GM19023 (cell line): ENCODE data around the gene LRRC37A3.
"Not testable (repeated sequence)": the region's sequence is repeated elsewhere in the genome, so short reads cannot be mapped to it uniquely, and the experiment has no call there.

Experiments used
- ATAC-seq: cut with Tn5 transposase; IDR thresholded peaks from one replicate; pipeline ENCODE4 v1.9.1; 2021; ENCODE audit warnings: mild to moderate bottlenecking, moderate library complexity; ENCODE audit not compliant: unreplicated experiment

The LRRC37A3 gene

DNA sequence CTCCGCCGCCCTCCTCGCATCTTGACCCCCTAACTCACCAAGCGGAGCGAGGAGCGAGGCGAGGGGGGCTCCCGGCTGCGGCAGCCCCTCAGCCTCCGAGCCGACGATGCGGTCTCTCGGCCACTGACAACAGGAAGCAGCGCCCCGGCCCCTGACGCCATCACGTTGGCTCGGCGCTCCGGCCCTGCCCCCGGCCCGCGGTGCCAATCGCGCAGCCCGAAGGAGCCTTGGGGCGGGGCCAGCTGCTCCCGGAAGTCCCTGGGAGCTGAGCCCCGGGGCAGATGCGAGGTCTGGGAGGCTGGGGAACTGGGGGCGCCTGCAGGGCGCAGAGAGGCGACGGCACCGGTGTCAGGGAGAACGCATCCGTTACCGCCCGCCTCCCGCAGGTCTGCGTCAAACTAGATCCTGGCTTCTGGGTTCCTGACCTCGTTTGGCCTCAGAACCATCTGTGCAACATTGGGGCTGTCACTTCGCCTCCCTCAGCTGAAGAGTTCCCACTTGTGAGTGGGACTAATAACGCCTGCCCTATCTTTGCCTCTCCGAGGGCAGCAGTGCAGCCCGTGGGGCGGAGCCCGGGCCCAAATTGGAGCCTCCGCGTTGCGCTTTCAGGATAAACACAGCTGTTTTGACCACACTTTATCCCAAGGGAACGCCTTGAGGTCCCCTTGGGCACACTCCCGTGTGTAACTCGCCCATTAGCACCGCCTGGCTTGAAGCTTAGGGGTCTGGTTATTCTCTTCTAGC, 82.1 kb downstream of the LRRC37A3 start:
- peak; percentile 96 for ATAC-seq

DNA sequence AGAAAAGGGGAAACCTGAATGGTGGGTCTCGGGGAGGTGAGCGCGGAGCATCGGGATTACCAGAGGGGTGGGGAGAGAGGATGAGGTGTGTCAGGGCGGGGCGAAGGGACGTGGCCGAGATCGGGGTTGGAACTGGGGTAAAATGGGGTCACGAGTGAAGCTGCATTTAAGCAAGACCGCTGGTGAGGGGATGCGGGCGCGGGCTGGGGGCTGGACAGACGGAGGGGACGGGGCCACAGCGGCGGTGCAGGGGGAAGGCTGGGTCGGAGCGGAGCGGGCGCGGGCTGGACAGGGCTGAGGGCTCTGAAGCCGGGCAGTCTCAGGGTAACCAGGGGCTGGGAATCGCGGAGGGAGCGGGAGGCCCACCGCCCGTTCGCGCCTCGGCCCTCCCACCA, 82.7 kb downstream of the LRRC37A3 start:
- peak; percentile 39 for ATAC-seq

DNA sequence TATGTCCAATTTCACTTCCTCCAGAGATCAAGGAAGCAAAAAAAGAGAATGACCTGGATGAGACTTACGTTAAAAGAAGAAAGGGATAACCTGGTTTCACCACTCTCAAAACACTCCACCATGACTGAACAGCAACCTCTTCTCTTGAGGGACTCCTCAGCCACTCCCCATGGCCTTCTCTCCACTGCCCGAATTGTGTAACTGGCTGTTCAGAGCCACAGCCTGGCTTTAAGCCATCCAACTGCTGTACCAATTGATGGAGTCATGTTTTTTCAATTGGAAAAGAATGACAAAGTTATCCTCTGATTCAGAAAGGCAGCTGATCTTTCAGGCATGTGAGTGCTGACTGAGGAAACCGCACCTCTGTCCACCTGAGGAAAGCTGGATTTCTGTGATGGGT, 85.2 kb downstream of the LRRC37A3 start:
- ATAC-seq, result not testable (repeated sequence)

DNA sequence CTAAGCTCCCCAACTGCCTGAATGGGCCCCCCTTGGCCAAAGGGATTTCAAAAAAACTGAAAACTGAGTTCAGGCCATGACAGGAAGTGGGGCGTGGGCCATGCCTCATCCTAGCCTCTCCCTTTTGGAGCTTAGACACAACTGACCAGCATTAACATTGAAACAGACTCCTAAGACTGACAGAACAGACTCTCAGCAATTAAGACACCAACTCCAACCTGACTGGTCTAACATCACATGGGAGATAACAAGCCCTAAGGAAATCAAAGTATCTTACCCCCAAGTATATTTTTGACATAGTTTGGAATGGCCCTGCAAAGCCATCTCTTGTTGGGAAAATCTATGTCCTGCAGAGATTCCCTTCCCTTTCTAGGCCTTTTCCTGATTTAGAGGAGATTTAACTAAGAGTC, 88.6 kb downstream of the LRRC37A3 start:
- ATAC-seq, result not testable (repeated sequence)

DNA sequence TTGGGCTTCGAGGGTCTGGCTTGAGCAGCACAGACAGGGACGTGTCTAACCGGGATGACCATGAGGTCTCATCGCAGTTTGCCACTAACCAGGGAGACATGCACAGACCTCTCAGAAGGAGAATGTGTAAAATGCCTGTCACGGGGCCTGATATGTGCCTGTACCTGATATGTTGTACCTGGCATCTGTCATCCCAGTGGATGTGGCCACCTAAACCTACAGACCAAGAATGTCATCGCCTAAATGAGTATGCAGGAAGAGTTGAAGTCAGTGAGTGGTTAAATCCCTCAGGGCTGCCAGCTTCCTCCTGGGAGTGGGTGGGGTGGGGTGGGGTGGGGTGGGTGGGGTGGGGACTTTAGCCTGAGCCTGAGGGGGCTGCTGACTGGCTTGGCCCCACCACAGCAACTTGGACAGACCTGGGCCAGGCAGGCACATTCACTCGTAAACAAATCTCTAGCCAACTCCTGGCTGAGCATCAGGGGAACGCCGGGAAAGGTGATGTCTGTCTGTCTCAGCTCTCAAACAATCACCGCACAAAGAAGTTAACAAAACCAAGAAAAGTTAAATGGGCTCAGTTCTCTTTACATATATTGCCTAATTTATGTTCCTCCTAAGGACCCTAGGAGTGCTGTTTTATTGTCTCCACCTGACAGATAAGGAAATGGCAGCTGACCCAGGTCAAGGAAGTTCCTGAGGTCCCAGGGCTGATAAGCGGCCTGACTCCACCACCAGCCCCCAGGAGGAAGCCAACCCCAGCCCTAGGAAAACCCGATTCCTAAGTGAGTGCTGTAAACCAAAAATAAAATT, 89.3 kb downstream of the LRRC37A3 start:
- not testable (repeated sequence) for ATAC-seq

DNA sequence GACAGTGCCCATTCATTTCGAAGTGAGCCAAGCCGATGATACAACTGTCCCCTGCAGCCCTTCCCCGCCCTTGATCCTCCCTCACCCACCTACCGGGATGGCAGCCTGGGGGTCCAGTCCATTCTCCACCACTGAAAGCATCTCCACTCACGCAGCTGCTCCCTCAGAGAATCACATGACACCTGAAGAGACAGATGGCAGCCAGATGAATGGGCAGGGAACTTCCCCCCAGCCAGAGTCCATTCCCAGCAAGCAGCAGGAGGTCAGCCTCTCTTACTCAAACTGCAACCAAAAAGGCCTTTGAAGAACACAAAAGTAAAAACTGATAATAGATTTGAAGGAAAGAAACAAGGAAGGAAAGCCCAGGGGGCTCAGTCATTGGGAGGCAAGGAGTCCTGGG, 90.2 kb downstream of the LRRC37A3 start:
- not testable (repeated sequence) for ATAC-seq

DNA sequence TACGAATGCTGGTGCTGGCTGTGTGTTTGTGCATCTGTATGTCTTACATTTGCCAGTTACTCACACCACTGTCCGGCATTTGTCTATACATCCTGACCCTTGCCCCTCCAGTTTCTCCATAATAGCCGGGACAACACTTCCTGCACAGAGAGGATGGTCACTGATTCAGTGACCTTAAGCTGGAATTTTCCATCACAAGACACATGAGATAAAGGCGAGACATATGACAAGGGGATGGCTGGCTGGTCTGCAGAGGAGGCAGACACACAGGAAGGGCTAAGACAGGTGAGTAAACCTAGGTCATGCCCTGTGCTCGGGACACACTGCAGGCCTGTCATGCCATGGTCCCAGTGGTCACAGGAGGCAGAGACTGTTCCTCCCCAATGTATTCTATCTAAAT, 100.4 kb downstream of the LRRC37A3 start:
- not testable (repeated sequence) for ATAC-seq

DNA sequence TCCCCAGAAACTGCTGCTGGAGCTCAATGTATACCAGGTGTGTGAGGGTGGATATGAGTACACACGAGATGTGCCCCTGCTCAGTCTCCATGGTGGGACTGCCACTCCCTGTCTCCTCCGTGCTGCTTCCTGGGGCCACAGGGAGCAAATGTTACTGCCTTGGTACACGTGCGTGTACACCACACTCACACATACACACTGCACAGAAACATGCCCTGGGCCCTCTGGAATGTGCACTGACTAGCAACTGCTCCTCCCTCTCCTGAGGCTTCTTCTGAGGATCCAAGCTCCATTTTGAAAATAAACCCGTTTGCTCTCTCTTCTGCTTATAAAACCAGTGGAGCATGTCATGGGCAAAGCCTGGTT, 103.5 kb downstream of the LRRC37A3 start:
- not testable (repeated sequence) for ATAC-seq

DNA sequence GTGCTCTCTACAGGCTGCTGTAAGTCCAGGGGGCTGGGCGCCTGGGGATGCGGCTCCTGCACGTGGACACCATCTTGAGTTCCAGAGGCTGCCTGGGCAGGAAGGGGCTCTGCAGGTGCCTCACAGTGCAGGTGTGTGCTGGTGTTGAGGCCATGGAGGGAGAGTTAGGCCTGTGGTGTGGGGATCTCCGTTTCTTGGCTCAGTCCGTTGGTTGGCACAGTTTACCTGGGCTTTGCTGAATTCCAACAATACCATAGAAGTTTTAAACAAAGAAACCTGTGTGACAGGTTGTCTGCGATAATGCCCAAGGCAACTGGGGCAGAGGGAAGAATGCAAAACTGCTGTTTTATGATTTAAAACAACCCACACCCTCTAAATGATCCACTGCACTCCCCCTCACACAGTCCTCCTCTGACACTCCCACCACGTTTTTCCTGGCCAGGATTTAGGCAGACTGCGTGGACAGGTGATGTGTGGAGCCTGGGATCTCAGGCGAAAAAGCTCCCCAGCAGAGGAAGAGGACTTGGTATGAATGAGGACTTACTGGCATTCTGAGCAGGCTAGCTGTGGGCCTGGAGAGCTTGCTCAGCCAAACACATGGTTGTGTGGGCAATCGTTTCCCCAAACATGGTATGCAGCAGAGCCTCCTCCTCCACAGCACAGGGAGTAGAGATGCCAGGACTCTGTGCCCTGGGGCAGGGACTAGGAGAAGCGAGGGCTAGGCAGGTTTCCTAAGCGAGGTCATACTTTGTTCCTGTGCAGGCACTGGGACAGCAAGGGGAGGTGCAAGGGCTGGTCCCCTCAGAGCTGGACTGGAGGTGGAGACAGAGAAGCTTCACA, 104.1 kb downstream of the LRRC37A3 start:
- ATAC-seq, result not testable (repeated sequence)

DNA sequence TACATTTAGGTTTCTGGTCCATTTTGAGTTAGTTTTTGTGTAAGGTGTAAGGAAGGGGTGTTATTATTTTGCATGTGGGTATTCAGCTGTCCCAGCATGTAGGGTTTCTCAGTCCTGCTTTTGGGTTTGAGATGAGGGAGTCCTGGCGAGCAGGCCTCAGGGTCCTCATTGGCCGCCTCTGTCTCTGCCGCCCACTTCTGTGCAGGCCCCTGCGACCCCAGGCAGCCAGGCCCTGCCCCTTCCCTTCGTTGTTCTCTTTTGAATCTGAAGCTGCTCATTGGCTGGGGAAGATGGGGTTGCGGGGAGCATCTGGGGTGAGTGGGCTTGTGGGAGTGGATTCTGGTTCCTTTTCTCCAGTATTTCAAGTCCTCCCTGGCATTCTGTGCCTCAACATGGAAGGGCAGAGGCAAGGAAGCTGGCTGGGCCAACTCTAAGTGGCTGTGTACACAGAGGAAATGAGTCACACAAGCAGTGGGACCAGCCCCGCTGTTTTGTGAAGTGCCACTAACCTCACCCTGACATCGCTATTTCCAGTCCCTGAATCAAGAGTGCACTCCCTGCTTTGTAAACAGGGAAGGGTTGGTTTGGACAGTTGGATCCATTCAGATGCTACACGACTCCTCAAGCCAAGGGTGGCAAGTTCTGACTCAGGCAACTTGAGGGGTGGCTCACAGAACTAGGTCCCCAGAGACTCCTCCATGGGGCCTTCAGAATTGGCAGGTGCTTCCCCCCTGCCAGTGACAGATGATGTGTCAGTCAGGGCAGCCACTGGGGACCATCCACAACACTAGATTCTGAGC, 110.9 kb downstream of the LRRC37A3 start:
- ATAC-seq, result peak; percentile 94
